GM13977 (cell line): ENCODE results near the gene MAU2.

ENCODE experiments used
- DNase-seq: peaks from one replicate; pipeline ENCODE4 v3.0.0; 2012; ENCODE audit warnings: low spot score
- CTCF ChIP-seq: IDR thresholded peaks from 2 replicates; pipeline ENCODE4 v1.5.1; 2012; ENCODE audit warnings: mild to moderate bottlenecking, control low read depth; ENCODE audit not compliant: insufficient read depth; ENCODE audit errors: extremely low read depth, missing control alignments
- in situ Hi-C: fragments of 300-500 bp; cut with MboI; formaldehyde crosslinking; loops from one replicate; pipeline ENCODE4 v1.12.0; 2022; ENCODE audit warnings: low sequenced_read_pairs, low pct_unique_long_range_greater_than_20kb, mixed read lengths, inconsistent platforms; ENCODE audit not compliant: unreplicated experiment

Gene MAU2

DNA sequence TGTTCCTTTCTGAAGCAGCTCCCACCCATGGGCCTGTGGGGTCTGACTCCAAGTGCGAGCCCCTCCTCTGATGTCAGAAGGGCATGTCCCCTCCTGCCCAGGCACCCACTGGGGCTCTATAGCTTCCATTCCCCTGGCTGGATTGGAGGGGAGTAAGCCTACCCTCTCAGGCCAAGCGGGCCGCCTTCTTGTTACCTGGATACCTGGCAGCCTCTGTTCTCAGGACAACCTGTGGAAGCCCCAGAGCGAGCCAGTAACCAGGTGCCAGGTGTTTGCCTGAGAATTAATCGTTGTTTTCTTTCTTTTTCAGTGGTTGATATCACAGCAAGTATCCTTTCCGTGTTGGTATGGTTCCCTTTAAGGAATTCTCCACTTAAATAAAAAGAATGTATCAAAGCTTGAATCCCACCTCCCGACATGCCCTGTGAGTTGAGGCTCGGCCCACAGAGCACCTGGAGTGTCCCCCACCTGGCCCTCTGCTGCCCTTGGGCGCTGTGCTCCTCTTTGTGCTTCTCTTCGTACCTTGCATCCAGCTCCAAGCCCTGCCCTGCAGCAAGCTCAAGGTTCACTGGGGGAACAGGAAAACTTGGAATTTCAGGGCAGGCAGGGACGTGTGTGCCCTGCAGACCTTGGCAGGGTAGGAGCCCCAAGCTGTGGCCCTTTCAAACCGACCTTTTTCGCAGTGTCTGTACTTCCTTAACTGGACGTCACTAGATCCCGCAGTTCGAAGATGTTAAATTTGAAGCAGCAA is 15.0 kb downstream of the MAU2 start:
- DNase-seq = no peak
- TF ChIP-seq CTCF = no peak
- in situ Hi-C loops = no loop called here

GRCh38 chr19:19336597-19336996 is 16.0 kb downstream of the MAU2 start:
- TF ChIP-seq CTCF = no peak
- in situ Hi-C loops = no loop called here
- DNase-seq = no peak

- no peak for DNase-seq
- no peak for TF ChIP-seq CTCF
- in situ Hi-C loops = no loop called here
Observed at GRCh38 chr19:19337120-19337519, 16.5 kb downstream of the MAU2 start.

DNA sequence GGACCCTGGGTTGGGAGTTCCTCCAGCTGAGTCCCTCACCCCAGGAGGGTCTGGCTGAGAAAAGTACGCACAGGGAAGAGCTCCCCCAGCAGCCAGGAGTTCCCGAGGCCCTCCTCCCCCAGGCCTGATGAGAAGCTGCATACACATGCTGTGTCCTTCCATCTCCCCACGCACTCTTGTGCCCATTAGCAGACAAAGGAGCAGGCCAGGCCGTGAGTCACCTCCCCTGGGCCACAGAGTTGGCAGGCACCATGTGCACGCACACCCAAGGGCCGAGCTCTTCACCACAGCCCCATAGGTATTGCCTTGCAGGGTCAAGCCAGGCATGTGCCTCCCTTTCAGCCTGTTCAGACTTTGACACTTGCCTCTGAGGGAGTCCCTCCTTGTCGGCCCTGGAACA is 17.5 kb downstream of the MAU2 start:
- no peak for DNase-seq
- TF ChIP-seq CTCF = no peak
- in situ Hi-C loops = no loop called here

- in situ Hi-C loops = no loop called here
- no peak for DNase-seq
Observed at GRCh38 chr19:19341026-19341425, 20.4 kb downstream of the MAU2 start.

GRCh38 chr19:19342086-19343015 is 21.7 kb downstream of the MAU2 start:
- TF ChIP-seq CTCF = peak; percentile 40
- DNase-seq = no peak
- in situ Hi-C loops = no loop called here

More at GRCh38 chr19:19341026-19341425, 20.4 kb downstream of the MAU2 start:
- no peak for TF ChIP-seq CTCF
